GM12872 (cell line): Measurements from ENCODE around the gene OVCH1.

Experiments used
- CTCF ChIP-seq: IDR thresholded peaks from 3 replicates; pipeline ENCODE4 v1.5.1; 2011; ENCODE audit warnings: low read depth, mild to moderate bottlenecking, low read length, moderate library complexity; ENCODE audit not compliant: insufficient read depth

OVCH1 gene

GRCh38 chr12:29518407-29518806 is 20.9 kb upstream of the OVCH1 start:
- no peak for TF ChIP-seq CTCF

DNA sequence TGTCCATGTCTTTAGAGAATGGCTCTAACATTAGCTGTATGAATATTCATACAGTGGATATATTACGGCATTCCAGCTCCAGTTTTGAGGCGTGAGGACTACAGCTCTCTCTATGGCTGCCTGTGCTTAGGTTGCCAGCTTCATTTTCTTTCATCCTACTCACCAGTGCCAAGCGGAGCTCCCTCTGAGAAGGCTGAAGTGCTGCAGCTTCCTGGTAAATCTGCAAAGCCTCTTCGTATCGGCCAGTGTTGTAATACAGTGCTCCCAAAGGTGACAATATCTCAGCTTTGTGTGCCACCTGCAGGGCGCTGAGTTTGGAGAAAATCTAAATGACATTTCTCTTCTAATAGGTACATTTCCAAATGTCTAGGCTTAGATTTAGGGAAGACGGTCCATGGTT is 19.8 kb upstream of the OVCH1 start:
- TF ChIP-seq CTCF: no peak

DNA sequence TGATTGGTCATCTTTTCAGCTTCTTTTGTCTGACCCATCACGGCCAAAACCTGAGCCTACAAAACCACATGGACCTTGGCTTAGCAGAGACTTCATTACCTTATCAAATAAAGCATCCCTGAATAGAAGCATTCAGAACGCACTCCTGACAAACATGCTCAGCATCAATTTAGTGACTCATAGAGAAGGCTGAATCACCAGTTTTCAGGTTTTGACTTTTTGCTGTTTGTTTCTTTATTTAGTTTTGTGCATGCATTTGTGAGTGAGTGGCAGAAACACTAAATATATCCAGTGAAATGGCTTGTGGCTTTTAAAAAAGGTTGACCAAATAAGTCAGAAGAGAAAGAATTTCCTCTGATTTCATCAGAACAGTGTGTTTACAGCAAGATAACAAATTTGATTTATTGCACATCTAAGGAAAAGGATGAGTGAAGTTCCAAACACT is 19.0 kb upstream of the OVCH1 start:
- TF ChIP-seq CTCF: no peak

GRCh38 chr12:29510591-29511185 is 13.2 kb upstream of the OVCH1 start:
- no peak for TF ChIP-seq CTCF

- no peak for TF ChIP-seq CTCF
These were observed 12.0 kb upstream of the OVCH1 start for GRCh38 chr12:29509503-29509902.

DNA sequence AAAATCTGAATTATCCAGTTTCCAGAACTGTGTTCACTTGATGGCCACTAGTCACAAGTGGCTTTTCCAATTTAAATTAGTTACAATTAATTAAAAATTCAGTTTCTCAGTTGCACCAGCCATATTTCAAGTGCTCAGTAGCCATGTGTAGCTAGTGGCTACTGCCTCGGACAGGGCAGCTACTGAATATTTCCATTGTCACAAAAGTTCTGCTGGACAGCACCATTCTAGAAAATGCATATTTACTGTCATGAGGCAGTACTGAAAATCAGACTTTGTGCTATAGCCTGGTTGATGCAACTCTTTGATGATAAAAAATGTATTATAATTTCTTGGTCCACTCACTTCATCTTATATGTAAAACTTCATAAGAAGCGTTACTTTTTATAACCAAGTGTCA is 11.5 kb upstream of the OVCH1 start:
- no peak for TF ChIP-seq CTCF

- no peak for TF ChIP-seq CTCF
These were observed 7.6 kb upstream of the OVCH1 start for GRCh38 chr12:29505122-29505521.

DNA sequence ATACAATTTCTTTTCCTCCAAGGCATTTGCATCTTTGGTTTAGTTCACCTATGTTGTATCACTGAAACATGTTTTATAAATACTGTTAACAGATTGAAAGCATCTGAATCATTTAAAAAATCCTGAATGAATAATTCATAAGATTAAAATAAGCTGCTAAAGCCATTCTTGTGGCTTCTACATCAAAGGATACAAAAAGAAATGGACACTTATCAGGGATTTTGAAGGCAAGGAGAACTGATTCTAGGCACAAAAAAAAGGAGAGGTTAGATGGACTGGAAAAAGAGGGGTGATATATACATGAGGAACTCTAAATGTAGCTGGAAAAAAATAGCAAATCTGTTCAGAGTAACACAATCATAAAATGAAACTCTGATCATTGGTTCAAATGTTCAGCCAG is 5.8 kb upstream of the OVCH1 start:
- TF ChIP-seq CTCF: no peak
